Bronchial epithelial cell (primary cell): ENCODE data around the gene WDR74. TPM values are rescaled to one million over a fixed set of nuclear protein-coding genes. Genes with fewer than 3 reads are reported as not detected.
A peak's percentile ranks its signal among the peaks of the same experiment; 100 is the strongest.
"Not testable (repeated sequence)": the region's sequence is repeated elsewhere in the genome, so short reads cannot be mapped to it uniquely, and the experiment has no call there.

Experiments
- DNase-seq: peaks from one replicate; pipeline ENCODE4 v3.0.0-alpha.2; 2010; ENCODE audit warnings: low read depth
- FAIRE-seq: peaks from 2 replicates; lab custom pipeline; 2011; peaks lifted over from hg19 to GRCh38; lab: Jason Lieb, UNC
- H3K27me3 ChIP-seq: 2 replicates; pipeline ENCODE4 v1.5.1; 2011; ENCODE audit warnings: low read length; ENCODE audit not compliant: control insufficient read depth, insufficient read depth
- H3K36me3 ChIP-seq: 2 replicates; pipeline ENCODE4 v1.5.1; 2011; ENCODE audit warnings: low read length; ENCODE audit not compliant: control insufficient read depth, insufficient read depth
- H3K4me3 ChIP-seq: 2 replicates; pipeline ENCODE4 v1.5.1; 2011; ENCODE audit warnings: mild to moderate bottlenecking, low read depth, low read length, control low read depth
- total RNA-seq: library from RNA; depleted of rRNA; stranded (reverse); fragments of >200 nt; gene quantifications from 2 replicates; pipeline ENCODE4 v1.2.1, GENCODE V29; 2014
- TF ChIP-seq, protein P1 (sequence below): IDR thresholded peaks from 2 replicates; pipeline ENCODE4 v1.5.1; 2011; ENCODE audit warnings: mild to moderate bottlenecking, moderate library complexity, low read length, control low read depth, inconsistent platforms; ENCODE audit not compliant: insufficient read depth, severe bottlenecking

Gene WDR74
- total RNA-seq, 1 donor from 2014 or later, result 113 TPM

DNA sequence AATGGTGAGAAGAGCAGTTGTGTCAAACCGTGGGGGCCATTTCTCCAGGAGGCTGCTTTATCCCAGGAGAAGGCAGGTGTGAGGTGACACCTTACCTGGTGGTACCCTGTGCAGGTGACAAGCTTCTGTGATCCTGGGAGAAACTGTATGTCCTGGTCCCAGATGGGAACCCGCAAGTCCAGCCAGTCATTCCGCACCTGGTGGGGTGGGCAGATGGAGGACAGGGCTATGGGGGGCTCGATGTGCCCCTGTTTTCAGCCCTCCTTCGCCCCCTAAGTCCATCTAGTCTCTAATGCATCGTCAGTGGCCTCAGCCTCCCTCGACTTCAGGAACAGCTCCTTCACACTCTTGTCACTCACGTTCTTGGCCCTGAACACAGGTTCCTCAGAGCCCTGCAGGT lies 4.1 kb downstream of the WDR74 start:
- FAIRE-seq (no peak), DNase-seq (no peak)
- TF ChIP-seq, protein P1, sequence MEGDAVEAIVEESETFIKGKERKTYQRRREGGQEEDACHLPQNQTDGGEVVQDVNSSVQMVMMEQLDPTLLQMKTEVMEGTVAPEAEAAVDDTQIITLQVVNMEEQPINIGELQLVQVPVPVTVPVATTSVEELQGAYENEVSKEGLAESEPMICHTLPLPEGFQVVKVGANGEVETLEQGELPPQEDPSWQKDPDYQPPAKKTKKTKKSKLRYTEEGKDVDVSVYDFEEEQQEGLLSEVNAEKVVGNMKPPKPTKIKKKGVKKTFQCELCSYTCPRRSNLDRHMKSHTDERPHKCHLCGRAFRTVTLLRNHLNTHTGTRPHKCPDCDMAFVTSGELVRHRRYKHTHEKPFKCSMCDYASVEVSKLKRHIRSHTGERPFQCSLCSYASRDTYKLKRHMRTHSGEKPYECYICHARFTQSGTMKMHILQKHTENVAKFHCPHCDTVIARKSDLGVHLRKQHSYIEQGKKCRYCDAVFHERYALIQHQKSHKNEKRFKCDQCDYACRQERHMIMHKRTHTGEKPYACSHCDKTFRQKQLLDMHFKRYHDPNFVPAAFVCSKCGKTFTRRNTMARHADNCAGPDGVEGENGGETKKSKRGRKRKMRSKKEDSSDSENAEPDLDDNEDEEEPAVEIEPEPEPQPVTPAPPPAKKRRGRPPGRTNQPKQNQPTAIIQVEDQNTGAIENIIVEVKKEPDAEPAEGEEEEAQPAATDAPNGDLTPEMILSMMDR, result no peak
- H3K27me3 ChIP-seq, result no peaks in the 10 kb centered on the region
- no peak overlapping the region for H3K4me3 ChIP-seq
- peaks cover 24% of the 10 kb centered on the region for H3K36me3 ChIP-seq

DNA sequence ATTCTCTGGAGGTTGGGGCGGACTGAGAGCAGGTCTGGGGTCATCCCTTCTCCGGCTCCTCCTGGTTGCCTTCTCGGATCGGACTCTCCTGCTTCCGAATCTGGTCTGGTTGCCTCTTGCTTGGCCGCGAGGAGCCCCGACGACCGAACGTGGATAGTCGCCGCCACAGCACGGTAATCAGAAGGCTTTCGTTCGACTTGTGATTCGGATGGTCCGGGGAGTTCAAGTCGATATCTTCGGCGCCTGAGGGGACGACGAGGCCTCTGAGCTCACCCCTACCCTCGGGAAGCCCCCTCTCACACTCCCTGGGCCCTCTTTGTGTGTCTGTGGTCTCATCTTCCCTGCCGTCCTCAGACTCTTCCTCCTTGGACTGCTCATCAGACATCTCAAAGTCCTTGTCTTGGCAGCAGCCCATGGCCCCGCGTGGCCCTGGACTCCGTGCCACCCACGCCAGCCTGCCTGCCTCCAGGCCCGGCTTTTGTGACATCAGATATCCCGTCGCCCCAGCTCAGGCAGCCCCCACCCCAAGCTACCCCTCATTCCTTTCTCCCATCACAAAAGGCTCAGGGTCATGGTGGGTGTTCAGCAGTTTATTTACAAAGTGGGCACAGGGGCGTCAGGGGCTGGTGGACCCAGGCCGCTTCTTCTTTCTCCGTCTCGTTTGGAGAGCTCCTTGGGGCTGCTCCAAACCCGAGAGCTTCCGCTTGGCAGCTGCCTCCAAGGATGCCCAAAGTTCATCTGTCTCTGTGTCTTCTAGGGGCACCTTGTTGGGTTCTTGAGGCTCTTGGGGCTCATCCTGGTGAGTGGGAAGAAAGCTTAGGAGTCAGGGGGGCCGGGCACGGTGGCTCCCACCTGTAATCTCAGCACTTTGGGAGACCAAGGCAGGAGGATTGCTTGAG lies 6.8 kb downstream of the WDR74 start, which contains the start of gene TEX54:
Gene TEX54, minus strand, starts transcription at position 506 of the 899 bp plus-strand sequence.
- TF ChIP-seq, protein P1, result no peak
- DNase-seq, result peak; percentile 32
- Histone ChIP-seq H3K27me3 (no peaks in the 10 kb centered on the region), H3K36me3 (peaks cover 23% of the 10 kb centered on the region), H3K4me3 (peak within 1 kb of the TSS; percentile 88)
- FAIRE-seq, result no peak

DNA sequence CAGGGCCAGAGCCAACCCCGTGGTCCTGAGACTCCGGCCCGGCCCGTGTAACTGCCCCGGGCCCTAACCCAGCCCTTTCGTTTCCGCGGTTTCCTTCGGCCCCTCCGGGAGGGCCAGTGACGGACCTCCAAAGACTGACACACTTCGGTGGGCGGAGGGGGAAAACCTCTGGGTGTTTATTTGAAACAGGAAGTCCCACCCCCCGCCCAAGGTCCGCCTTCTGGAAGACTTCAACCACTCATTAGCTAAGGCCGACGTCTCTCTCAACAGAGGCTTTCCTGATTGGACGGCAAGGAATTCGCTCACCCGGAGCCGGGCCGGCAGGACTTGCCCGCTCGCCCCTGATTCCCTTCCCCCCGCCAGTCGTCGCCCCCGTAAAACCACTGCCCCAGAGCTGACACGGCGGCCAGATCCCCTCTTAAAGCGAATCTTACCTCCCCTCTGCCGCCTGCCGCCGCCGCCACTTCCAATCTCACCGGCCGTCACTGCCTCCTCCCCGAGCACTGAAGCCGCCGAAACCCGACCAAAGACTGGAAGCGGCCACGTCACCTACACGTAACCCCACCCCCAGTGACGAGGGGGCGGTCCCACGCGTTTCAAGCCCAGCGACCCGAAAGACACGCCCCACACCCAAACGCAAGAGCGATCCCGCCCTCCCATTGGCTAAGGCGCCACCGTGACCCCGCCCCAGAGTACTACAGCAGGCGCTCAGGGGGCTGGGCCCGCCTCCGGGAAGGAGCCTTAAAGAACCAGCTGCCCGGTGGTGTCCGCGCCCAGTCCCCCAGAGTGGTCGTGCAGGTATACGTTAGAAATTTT lies 7.7 kb downstream of the WDR74 start, which contains the start of gene STX5:
Gene STX5, minus strand, starts transcription at position 532 of the 816 bp plus-strand sequence. CDS start 808 bp downstream, outside the sequence.
- Histone ChIP-seq H3K27me3 (no peaks in the 10 kb centered on the region), H3K36me3 (peaks cover 27% of the 10 kb centered on the region), H3K4me3 (peak within 1 kb of the TSS; percentile 88)
- FAIRE-seq (no peak), DNase-seq (peak; percentile 95)
- TF ChIP-seq, protein P1, result no peak

DNA sequence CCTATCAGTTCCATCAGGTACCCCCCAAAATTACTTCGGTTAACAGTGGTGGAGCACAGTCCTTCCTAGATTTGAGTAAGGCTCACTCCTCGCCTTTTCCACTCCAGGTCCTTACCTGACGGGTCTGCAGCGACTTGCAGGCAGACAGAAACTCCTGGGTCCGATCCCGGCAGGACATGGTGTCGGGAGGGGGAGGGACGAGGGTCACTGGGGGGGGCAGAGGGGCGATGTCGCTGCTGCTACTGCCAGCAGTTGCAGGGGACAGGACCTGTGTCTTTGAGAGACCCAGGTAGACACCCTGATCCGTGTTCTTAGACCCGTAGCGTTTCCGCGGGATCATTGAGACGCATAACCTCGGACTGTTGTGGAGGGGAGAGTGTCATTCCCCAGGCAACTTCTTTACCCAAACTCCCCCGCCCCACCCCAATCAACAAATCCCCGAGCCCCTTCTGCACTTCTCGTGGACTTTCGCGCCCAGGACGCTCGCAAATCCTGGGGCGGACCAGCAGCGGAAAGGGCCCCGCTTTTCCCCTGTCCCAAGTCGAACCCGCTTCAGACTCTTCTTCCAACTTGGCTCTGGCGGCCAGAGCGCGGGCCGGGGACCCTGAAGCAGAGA lies 8.4 kb downstream of the WDR74 start:
- TF ChIP-seq, protein P1, result no peak
- Histone ChIP-seq H3K4me3 (peak overlapping the region; percentile 88), H3K36me3 (peaks cover 26% of the 10 kb centered on the region), H3K27me3 (no peaks in the 10 kb centered on the region)
- FAIRE-seq (no peak), DNase-seq (no peak)

DNA sequence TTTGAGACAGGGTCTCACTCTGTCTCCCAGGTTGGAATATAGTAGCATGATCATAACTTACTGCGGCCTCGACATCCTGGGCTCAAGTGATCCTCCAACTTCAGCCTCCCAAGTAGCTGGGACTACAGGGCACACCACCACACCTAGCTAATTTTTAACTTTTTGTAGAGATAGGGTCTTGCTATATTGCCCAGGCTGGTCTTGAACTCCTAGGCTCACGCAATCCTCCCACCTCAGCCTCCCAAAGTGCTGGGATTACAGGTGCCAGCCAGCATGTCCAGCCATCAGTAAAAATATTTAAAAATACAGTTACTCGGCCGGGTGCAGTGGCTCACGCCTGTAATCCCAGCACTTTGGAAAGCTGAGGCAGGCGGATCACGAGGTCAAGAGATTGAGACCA lies 11.3 kb downstream of the WDR74 start:
- H3K36me3 ChIP-seq, result peaks cover 25% of the 10 kb centered on the region
- H3K27me3 ChIP-seq, FAIRE-seq, H3K4me3 ChIP-seq, DNase-seq: not testable (repeated sequence)
